Type B pancreatic cell (in vitro differentiated cells): ENCODE measurements around the gene WDR44. TPM values are rescaled to one million over a fixed set of nuclear protein-coding genes. Genes with fewer than 3 reads are reported as not detected.

Source experiments
- DNase-seq: peaks from one replicate; pipeline ENCODE4 v3.0.0; 2021; ENCODE audit warnings: mixed read lengths; ENCODE audit not compliant: unreplicated experiment; ENCODE audit errors: extremely low spot score
- H3K27ac Mint-ChIP-seq: 2 replicates; pipeline ENCODE4 v1.8.0; 2021; ENCODE audit warnings: mild to moderate bottlenecking, mixed read lengths
- H3K27me3 Mint-ChIP-seq: 2 replicates; pipeline ENCODE4 v1.8.0; 2021; ENCODE audit warnings: mixed read lengths
- H3K36me3 Mint-ChIP-seq: 2 replicates; pipeline ENCODE4 v1.8.0; 2021; ENCODE audit warnings: mixed read lengths
- H3K4me1 Mint-ChIP-seq: one replicate; pipeline ENCODE4 v1.8.0; 2021; ENCODE audit warnings: mixed read lengths; ENCODE audit not compliant: unreplicated experiment
- H3K4me3 Mint-ChIP-seq: 2 replicates; pipeline ENCODE4 v1.8.0; 2021; ENCODE audit warnings: mild to moderate bottlenecking, mixed read lengths
- H3K9me3 Mint-ChIP-seq: 2 replicates; pipeline ENCODE4 v1.8.0; 2021; ENCODE audit warnings: mixed read lengths
- total RNA-seq: library from RNA; stranded (reverse); gene quantifications from 2 replicates; pipeline ENCODE4 v1.2.1, GENCODE V29; 2021; ENCODE audit warnings: low replicate concordance
- TF ChIP-seq, protein P1 (sequence below): fragments of 200-600 bp; sonication (generic); conservative IDR thresholded peaks from 2 replicates; pipeline ENCODE4 v1.5.0; 2021; ENCODE audit warnings: antibody characterized with exemption, mild to moderate bottlenecking

Gene WDR44
- total RNA-seq, 1 donor from 2014 or later, result 9.5 TPM

DNA sequence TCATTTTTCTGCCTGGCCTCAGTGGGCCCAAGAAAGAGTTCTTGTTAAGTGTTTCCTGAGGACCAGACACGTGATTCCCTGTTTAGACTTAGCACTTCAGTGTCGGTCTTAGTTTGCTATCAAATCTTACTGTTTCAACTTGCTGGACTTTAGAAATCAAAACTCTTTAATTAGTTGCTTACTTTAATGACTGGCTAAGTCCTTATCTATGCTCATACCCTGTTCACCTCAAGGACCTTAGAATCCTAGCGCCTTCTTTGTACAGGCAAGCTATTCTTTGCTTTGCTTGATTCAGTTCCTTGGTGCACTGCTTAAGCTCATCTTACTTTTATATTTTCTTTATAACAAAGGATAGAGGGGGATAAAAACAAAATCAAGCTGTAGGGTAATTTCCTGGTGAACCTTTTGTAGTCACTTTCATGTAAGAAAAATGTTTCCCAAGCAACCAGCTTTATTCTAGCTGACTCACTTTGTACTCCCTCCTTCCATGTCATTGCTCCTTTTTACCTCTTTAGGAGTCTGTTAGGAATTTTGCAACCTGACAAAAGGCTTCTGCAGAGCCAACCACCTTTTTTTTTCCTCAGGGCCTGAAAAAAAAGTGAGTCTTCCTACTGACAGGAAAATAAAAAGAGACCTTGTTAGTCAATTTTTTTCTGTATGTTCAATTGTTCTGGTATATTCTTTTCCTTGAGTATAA, 14.7 kb downstream of the WDR44 start:
- no peak overlapping the region for H3K4me3 Mint-ChIP-seq
- no peak overlapping the region for H3K27ac Mint-ChIP-seq
- H3K4me1 Mint-ChIP-seq, result no peaks in the 10 kb centered on the region
- TF ChIP-seq, protein P1, sequence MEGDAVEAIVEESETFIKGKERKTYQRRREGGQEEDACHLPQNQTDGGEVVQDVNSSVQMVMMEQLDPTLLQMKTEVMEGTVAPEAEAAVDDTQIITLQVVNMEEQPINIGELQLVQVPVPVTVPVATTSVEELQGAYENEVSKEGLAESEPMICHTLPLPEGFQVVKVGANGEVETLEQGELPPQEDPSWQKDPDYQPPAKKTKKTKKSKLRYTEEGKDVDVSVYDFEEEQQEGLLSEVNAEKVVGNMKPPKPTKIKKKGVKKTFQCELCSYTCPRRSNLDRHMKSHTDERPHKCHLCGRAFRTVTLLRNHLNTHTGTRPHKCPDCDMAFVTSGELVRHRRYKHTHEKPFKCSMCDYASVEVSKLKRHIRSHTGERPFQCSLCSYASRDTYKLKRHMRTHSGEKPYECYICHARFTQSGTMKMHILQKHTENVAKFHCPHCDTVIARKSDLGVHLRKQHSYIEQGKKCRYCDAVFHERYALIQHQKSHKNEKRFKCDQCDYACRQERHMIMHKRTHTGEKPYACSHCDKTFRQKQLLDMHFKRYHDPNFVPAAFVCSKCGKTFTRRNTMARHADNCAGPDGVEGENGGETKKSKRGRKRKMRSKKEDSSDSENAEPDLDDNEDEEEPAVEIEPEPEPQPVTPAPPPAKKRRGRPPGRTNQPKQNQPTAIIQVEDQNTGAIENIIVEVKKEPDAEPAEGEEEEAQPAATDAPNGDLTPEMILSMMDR, result no peak
- no peak for DNase-seq
- no peaks in the 10 kb centered on the region for H3K36me3 Mint-ChIP-seq
- no peaks in the 10 kb centered on the region for H3K27me3 Mint-ChIP-seq
- H3K9me3 Mint-ChIP-seq, result no peaks in the 10 kb centered on the region

DNA sequence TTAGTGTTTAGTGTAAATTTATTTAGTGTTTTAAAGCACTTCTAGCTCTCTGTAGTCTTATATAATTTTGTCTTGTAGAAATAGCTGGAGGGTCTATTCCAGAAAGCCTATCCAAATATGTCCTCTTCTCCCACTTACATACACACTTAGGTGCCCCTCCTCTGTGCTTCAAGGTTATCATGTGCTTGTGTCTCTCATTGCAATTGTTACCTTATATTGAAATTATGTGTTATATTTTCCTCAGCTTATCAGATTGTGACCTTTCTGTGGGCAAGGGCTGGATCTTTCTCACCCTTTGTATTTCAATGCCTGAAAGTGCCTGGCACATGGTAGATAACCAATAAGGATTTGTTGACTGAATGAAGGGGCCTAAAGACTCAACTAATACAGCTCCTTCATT, 18.4 kb downstream of the WDR44 start:
- Mint-ChIP-seq H3K4me1 (no peaks in the 10 kb centered on the region), H3K9me3 (no peaks in the 10 kb centered on the region), H3K36me3 (no peaks in the 10 kb centered on the region), H3K4me3 (no peak overlapping the region), H3K27me3 (no peaks in the 10 kb centered on the region), H3K27ac (no peak overlapping the region)
- TF ChIP-seq, protein P1, result no peak
- DNase-seq, result no peak

DNA sequence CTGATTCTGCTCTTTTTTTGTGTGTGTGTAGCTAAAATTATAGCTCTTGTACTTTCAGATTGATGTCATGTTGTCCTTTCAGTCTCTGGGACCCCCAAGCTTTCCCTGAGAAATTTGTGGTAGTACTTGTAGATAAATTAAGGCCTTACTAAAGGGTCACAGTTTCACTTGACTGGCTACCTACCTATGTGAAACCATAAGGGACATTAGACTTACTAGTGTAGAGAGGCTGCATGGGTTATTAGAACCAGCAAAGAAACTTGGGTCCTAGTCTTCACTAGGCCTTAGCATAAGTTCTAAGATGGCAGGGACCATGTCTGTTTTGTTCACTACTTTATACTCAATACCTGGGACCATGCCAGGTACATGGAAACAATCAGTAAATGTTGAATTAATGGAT, 21.4 kb downstream of the WDR44 start:
- Mint-ChIP-seq H3K36me3 (no peaks in the 10 kb centered on the region), H3K4me3 (no peak overlapping the region), H3K27ac (no peak overlapping the region), H3K27me3 (no peaks in the 10 kb centered on the region), H3K4me1 (no peaks in the 10 kb centered on the region), H3K9me3 (no peaks in the 10 kb centered on the region)
- TF ChIP-seq, protein P1, result no peak
- DNase-seq, result no peak

DNA sequence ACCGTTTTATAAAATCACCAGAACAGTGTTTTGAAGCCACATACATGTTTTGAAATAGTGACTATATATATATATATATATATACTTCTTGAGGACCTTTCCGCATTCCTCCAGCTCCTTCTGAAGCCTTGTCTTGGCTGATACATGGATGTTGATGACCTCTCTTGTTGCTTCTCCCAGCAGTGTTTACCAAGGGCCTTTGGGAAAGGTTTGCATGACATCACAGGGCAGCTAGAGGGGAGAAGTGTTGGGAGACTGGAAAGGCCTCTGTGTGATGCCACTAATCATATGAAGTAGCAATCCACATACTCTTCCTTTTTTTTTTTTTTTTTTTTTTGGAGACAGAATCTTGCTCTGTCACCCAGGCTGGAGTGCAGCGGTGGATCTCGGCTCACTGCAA, 22.5 kb downstream of the WDR44 start:
- no peak overlapping the region for H3K27ac Mint-ChIP-seq
- TF ChIP-seq, protein P1, result no peak
- no peaks in the 10 kb centered on the region for H3K27me3 Mint-ChIP-seq
- no peak for DNase-seq
- H3K9me3 Mint-ChIP-seq, result no peaks in the 10 kb centered on the region
- no peak overlapping the region for H3K4me3 Mint-ChIP-seq
- H3K4me1 Mint-ChIP-seq, result no peaks in the 10 kb centered on the region
- H3K36me3 Mint-ChIP-seq, result no peaks in the 10 kb centered on the region

DNA sequence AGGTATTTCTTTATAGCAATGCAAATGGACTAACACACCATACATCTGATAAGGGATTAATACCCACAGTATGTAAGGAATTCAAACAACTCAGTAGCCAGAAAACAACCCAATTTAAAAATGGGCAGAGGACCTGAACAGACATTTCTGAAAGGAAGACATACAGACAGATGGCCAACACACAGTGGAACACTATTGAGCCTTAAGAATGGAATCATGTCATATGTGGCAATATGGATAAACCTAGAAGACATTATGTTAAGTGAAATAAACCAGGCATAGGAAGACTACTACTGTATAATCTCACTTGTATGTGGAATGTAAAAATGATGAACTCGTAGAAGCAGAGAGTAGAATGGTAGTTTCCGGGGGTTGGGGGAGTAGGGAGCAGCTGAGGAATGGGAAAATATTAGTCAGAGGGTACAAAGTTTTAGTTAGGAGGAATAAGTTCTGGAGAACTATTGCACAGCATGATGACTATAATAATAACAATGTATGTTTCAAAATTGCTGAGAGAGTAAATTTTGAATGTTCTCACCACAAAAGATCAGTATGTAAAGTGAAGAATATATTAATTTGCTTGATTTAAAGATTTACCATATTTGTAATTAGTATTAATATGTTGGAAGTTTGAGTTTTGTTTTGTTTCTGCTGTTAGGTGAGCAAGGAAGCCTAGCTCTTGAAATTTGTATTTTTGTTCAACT, 25.2 kb downstream of the WDR44 start:
- no peak for DNase-seq
- Mint-ChIP-seq H3K9me3 (no peaks in the 10 kb centered on the region), H3K4me1 (no peaks in the 10 kb centered on the region), H3K4me3 (no peak overlapping the region), H3K27ac (no peak overlapping the region), H3K27me3 (no peaks in the 10 kb centered on the region), H3K36me3 (no peaks in the 10 kb centered on the region)
- TF ChIP-seq, protein P1, result no peak
